ENCODE data around the gene CIZ1. TPM values are rescaled to one million over a fixed set of nuclear protein-coding genes. Genes with fewer than 3 reads are reported as not detected.

Gene CIZ1
- polyA plus RNA-seq, 12 donors: 79.1 to 228 (median 101) TPM; not detected in 1

DNA sequence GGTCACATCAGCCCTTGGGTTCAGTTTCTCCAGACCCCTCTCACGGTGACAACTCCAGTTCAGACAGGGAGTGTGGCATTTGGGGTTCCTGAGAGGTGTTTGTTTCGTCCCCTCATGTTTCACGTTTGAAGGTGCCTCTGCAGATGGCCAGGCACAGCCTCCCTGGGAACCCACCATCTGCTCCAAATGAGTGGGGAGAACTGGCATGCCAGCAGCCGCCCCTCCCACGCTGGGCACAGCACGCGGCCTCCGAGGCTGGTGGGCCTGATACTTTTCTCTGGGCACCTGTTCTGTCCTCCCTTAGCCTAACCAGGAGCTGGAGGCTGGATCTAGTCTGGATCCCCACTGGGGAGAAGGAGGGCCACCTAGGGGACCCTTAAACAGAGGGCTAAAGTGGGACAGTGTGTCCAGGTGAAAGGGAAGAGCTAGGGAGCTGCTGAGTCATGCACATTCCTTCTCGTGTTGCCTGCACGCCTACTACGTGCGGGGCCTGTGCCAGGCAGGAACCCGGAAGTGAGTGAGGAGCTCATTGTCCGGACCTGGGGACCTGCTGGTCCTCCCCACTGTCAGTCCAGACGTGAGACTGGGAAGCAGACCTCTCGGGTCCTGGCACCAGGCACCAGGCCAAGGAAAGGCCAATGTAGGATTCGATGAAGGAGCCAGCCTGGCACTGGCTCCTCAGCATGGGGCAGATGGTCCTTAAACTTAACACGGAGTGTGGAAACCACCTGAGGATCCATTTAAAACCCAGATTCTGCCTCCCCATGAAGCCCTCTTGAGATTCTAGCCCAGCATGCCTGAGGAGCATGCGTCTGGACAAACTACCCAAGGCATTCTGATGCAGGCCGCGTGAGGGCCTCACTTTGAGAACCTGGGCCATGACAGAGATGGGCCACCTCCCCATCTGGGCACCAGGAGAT lies 23.5 kb upstream of the CIZ1 start:
- DNase-seq: no peak

DNA sequence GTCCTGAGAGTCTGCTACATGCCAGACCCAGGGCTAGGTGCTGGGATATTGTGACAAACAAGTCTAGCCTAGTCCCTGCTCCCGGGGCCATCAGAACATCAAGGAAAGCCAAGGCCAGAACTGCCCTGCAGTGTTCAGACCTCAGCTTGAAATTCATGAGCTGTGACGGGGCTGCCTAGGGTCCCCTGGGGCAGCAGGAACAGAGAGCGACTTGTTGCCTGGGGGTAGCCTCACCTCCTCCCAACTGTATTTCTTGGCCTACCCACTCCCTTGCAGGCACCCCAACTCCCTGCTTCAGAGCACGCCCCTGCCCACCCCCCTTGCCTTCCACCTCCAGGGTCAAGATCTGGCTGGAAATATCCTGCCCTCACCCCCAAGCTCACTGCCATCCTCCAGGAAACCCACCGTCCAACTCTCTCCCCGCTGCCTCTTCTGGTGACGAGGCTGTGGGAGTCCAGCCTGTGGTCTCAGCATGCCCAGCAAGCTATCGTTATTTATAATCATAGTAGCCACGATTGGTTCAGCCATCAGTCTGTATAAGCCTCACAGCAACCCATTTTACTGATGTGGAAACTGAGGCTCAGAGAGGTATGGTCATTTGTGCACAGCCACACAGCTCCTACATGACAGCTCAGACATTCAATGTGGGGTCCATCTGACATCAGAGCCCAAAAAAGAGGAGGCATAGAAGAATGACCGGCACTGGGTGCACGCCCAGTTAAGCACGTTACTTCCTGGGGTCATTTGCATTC lies 22.6 kb upstream of the CIZ1 start:
- DNase-seq: no peak

DNA sequence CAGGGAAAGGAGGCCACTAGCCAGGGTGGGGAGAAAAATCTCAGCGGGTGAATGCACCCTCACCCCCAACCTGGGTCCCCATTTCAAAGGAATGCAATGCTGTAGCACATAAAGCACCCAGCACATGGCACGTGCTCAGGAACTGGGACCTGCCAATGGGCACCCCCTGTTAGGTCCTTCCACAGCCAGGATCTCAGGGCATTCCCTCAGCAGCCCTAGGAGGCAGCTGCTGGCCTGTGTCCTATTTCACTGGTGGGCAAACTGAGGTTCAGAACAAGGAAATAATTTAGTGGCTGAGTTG lies 20.6 kb upstream of the CIZ1 start:
- no peak for DNase-seq

DNA sequence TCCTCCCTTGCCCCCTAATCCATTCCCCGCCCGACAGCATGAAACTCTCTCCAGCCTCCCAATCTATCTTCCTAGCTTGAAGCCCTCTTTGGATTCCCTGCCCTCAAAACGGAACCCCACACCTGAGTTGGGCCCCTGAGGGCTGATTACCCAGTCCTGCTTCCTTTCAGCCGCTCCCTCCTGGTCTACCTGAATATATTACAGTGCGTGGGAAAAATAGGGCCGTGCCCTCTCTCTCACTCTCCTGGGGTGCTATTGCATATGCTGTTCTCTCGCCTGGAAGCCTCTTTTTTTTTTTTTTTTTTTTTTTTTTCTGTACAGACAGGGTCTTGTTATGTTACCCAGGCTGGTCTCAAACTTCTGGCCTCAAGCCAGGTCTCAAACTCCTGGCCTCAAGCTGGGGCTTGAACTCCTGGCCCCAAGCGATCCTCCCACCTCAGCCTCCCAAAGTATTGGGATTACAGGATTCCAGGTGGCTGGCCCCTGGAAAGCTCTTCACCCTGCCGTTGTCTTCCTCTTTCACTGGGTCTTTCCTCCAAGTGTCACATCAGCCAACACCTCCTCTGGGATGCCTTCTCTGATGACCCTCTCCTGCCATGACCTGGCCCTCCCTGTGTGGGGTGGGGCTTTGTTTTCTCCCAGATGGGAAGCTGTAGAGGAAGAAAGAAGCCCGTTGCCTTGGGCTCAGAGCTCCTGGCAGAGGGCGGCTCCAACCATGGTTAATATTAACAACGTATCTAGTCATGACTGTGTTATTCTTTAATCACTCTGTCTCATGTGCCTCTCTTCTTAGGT lies 20.0 kb upstream of the CIZ1 start:
- no peak for DNase-seq

- DNase-seq: no peak
Observed at GRCh38 chr9:128208946-128209669, 17.7 kb upstream of the CIZ1 start.

DNA sequence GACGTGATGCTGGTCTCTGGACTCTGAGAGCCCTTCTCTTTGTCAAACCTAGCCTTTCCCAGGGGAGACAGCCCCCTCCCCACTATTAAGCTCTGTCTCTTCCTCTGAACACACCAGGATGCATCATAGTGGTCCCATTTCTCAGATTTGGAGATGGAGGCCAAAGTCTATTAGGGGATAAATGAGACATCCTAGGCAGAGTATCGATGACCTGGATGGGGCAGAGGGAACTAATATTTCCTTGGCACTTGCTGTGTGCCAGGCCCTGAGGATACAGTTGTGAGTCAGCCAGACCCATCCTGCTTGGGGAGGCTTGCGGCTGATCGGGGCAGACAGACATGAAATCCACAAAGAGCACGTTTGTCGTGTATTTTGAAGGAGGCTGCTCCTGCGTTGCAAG lies 17.0 kb upstream of the CIZ1 start:
- no peak for DNase-seq

- DNase-seq: no peak
Observed at GRCh38 chr9:128206916-128207910, 15.8 kb upstream of the CIZ1 start.

- no peak for DNase-seq
Observed at GRCh38 chr9:128206484-128206883, 15.1 kb upstream of the CIZ1 start.

- DNase-seq: no peak
Observed at GRCh38 chr9:128205296-128205944, 14.0 kb upstream of the CIZ1 start.

DNA sequence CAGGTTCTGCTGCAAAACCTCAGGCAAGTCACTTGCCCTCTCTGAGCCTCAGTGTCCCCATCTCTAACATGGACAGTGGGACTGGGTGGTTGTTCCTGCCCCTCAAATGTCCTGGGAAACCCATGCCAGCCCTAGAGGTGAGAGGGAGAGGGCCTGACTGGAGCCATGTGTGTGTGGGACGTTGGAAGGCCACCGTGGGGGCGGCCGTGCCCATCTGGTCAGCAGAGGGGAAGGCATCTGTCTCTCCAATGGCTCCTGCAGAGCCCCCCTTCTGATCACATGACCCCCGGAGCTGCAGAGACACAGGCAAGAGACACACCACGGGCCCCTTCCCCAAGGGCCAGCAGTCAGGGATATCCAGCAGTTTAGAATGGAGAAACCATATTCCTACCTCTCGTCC lies 13.5 kb upstream of the CIZ1 start:
- DNase-seq: no peak

GRCh38 chr9:128203707-128204551 lies 12.6 kb upstream of the CIZ1 start:
- DNase-seq: no peak

DNA sequence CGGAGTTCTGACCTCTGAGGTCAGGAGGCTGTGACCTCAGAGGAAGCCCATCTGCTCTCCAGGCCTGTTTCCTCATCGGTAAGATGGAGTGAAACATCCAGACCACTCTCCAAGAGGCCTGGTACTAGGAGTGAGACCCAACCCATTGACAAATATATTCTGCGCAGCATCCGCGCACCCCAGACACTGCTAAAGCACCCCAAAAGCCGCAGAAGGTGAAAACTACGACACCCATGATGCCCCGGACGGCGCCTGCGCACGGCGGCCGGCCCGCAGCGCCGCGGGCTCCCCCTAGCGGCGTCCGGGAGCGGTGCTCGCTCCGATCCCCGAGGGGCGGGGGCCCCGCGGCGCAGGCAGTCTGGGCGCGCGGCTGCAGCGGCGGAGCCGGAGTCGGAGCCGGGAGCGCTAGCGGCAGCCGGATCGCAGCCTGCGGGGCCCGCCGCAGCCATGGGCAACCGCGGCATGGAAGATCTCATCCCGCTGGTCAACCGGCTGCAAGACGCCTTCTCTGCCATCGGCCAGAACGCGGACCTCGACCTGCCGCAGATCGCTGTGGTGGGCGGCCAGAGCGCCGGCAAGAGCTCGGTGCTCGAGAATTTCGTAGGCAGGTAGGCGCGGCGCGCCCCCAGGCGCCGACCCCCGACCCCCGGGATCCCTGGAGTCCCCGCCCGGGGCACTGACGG lies 11.8 kb upstream of the CIZ1 start, which contains the start of gene DNM1:
Gene DNM1 (plus strand): TSS at position 356 of the 683 bp plus-strand sequence. CDS start 92 bp downstream, at position 448.
- peak; percentile 52 for DNase-seq

DNA sequence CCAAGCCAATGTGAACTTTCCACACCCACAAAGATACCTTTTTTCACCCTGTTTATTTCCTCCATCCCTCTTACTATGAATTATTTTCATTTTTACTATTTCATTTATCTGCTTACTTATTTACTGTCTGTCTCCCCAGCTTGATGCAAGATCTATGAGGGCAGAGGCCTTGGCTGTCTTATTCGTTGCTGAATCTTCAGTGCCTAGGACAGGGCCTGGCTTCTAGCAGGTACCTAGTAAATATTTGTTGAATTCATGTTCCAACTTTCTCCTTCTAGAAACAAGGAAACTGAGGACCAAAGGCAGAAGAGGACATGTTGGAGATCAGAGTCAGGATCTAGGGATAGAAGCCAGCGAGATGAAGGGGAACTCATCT lies 11.3 kb upstream of the CIZ1 start:
- DNase-seq: no peak

- DNase-seq: no peak
Observed at GRCh38 chr9:128201441-128202369, 10.3 kb upstream of the CIZ1 start.

DNA sequence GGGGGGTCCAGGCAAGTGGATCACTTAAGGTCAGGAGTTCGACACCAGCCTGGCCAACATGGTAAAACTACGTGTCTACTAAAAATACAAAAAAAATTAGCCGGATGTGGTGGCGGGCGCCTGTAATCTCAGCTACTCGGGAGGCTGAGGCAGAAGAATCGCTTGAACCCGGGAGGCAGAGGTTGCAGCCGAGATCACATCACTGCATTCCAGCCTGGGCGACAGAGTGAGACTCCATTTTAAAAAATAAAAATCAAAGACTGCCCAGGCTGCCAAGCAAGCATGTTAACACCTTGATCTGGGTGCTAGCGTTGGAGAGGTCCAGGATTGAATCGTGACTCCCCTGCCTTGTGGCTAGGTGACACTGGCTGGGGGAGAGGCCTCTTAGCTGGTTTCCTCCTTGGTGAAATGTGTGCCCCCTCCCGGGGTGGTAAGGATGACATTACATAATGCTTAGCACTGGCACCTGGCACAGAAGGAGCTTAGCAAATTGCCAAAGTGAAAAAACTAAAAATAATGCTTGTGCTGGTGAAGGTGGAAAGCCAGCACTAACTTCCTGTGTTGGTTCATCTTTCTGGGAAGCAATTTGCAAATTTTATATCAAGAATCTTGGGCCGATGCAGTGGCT lies 2.2 kb upstream of the CIZ1 start:
- no peak for DNase-seq

- peak; percentile 71 for DNase-seq
Observed at GRCh38 chr9:128192601-128193371, 1.4 kb upstream of the CIZ1 start.

Data from muscle of arm (tissue), 12 donors.